Measurements from ENCODE around the gene SLC25A26.
A peak's percentile ranks its signal among the peaks of the same experiment; 100 is the strongest.
"Not testable (repeated sequence)": the region's sequence is repeated elsewhere in the genome, so short reads cannot be mapped to it uniquely, and the experiment has no call there.

SLC25A26 gene

DNA sequence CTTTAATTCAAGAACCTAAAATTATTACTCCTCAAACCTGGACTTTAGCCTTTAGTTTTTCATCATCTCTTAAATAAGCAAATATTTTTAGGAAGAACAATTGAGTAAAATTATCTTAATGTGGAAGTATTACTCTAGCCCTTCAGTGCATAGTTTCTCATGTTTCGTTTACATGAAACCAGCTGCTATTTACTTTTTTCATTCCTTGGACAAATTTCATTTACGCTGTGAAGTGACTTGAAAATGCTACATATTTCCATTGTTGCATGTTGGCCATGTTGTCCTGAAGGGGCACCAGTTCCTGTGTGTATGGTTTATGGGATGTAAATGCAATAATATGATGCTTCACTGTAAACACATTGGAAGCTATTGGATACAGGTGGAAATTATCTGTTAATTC lies 49.9 kb downstream of the SLC25A26 start:
- Histone ChIP-seq H3K27ac (ENCODE audit: low read depth, low read length) (no peak overlapping the region), H3K4me1 (ENCODE audit: control insufficient read depth, low read depth, low read length) (no peaks in the 10 kb centered on the region), H3K4ac (ENCODE audit: low read depth, low read length) (no peak overlapping the region), H3K23ac (ENCODE audit: low read length) (no peak overlapping the region), H3K36me3 (ENCODE audit: control insufficient read depth, insufficient read depth, low read length) (no peaks in the 10 kb centered on the region), H3K4me2 (ENCODE audit: low read length) (no peak overlapping the region), H3K18ac (ENCODE audit: low read length) (no peak overlapping the region), H2BK15ac (replicated peaks; ENCODE audit: low read depth) (no peak overlapping the region), H3K56ac (ENCODE audit: low read length) (no peak overlapping the region), H3K79me1 (ENCODE audit: low read length) (no peaks in the 10 kb centered on the region), H2AK5ac (ENCODE audit: low read length) (no peak overlapping the region), H2BK120ac (ENCODE audit: low read depth, low read length) (no peak overlapping the region), H2BK5ac (ENCODE audit: low read length) (no peak overlapping the region), H4K5ac (ENCODE audit: low read length) (no peak overlapping the region), H3K79me2 (ENCODE audit: control insufficient read depth, insufficient read depth, low read length) (no peaks in the 10 kb centered on the region), H3K9ac (ENCODE audit: low read length) (no peak overlapping the region), H3K27me3 (ENCODE audit: insufficient read depth, low read length, poor library complexity) (no peaks in the 10 kb centered on the region), H4K8ac (ENCODE audit: low read depth, low read length) (no peak overlapping the region), H3K4me3 (ENCODE audit: low read length) (no peak overlapping the region)
- DNase-seq, result no peak
- no CpG with 5 or more reads among the region's 2 CpGs for WGBS (ENCODE audit: extremely low coverage, insufficient coverage, low lambda C conversion rate)

GRCh38 chr3:66271231-66271630 lies 50.4 kb downstream of the SLC25A26 start:
- Histone ChIP-seq H4K5ac (ENCODE audit: low read length) (no peak overlapping the region), H3K36me3 (ENCODE audit: control insufficient read depth, insufficient read depth, low read length) (no peaks in the 10 kb centered on the region), H2BK120ac (ENCODE audit: low read depth, low read length) (no peak overlapping the region), H3K27me3 (ENCODE audit: insufficient read depth, low read length, poor library complexity) (no peaks in the 10 kb centered on the region), H3K4me3 (ENCODE audit: low read length) (no peak overlapping the region), H2BK15ac (replicated peaks; ENCODE audit: low read depth) (no peak overlapping the region), H3K9ac (ENCODE audit: low read length) (no peak overlapping the region), H2BK5ac (ENCODE audit: low read length) (no peak overlapping the region), H3K79me2 (ENCODE audit: control insufficient read depth, insufficient read depth, low read length) (no peaks in the 10 kb centered on the region), H3K4me2 (ENCODE audit: low read length) (no peak overlapping the region), H3K23ac (ENCODE audit: low read length) (no peak overlapping the region), H4K8ac (ENCODE audit: low read depth, low read length) (no peak overlapping the region), H3K4me1 (ENCODE audit: control insufficient read depth, low read depth, low read length) (no peaks in the 10 kb centered on the region), H3K4ac (ENCODE audit: low read depth, low read length) (no peak overlapping the region), H3K27ac (ENCODE audit: low read depth, low read length) (no peak overlapping the region), H2AK5ac (ENCODE audit: low read length) (no peak overlapping the region), H3K18ac (ENCODE audit: low read length) (no peak overlapping the region), H3K56ac (ENCODE audit: low read length) (no peak overlapping the region), H3K79me1 (ENCODE audit: low read length) (no peaks in the 10 kb centered on the region)
- DNase-seq, result no peak
- no CpG with 5 or more reads among the region's 2 CpGs for WGBS (ENCODE audit: extremely low coverage, insufficient coverage, low lambda C conversion rate)

DNA sequence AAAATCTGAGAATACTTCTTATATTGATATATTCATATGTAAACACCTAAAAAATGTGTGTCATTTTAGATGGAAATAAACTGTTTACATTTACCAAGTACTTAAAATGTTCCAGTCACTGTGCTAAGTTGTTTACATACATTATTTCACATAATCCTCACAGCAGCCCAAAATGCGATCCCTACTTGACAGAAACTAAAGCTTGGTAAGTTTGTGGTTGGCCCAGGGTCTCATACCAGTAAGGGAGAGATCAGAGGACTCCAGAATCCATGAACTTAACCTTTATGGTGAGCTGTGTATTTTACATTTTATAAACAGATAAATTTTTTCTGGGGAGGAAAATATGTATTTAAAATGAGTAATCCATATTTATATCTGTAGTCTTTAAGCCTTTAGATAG lies 51.2 kb downstream of the SLC25A26 start:
- Histone ChIP-seq H3K18ac (ENCODE audit: low read length) (no peak overlapping the region), H3K79me1 (ENCODE audit: low read length) (no peaks in the 10 kb centered on the region), H3K4me3 (ENCODE audit: low read length) (no peak overlapping the region), H3K27ac (ENCODE audit: low read depth, low read length) (no peak overlapping the region), H3K4me1 (ENCODE audit: control insufficient read depth, low read depth, low read length) (no peaks in the 10 kb centered on the region), H3K36me3 (ENCODE audit: control insufficient read depth, insufficient read depth, low read length) (no peaks in the 10 kb centered on the region), H3K56ac (ENCODE audit: low read length) (no peak overlapping the region), H3K4ac (ENCODE audit: low read depth, low read length) (no peak overlapping the region), H4K8ac (ENCODE audit: low read depth, low read length) (no peak overlapping the region), H2BK5ac (ENCODE audit: low read length) (no peak overlapping the region), H4K5ac (ENCODE audit: low read length) (no peak overlapping the region), H2AK5ac (ENCODE audit: low read length) (no peak overlapping the region), H3K4me2 (ENCODE audit: low read length) (no peak overlapping the region), H3K23ac (ENCODE audit: low read length) (no peak overlapping the region), H3K79me2 (ENCODE audit: control insufficient read depth, insufficient read depth, low read length) (no peaks in the 10 kb centered on the region), H3K27me3 (ENCODE audit: insufficient read depth, low read length, poor library complexity) (no peaks in the 10 kb centered on the region), H2BK15ac (replicated peaks; ENCODE audit: low read depth) (no peak overlapping the region), H2BK120ac (ENCODE audit: low read depth, low read length) (no peak overlapping the region), H3K9ac (ENCODE audit: low read length) (no peak overlapping the region)
- DNase-seq, result no peak
- no CpG with 5 or more reads among the region's 1 CpG for WGBS (ENCODE audit: extremely low coverage, insufficient coverage, low lambda C conversion rate)

DNA sequence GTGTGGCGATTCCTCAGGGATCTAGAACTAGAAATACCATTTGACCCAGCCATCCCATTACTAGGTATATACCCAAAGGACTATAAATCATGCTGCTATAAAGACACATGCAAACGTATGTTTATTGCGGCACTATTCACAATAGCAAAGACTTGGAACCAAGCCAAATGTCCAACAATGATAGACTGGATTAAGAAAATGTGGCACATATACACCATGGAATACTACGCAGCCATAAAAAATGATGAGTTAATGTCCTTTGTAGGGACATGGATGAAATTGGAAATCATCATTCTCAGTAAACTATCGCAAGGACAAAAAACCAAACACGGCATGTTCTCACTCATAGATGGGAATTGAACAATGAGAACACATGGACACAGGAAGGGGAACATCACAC lies 54.0 kb downstream of the SLC25A26 start:
- H2BK15ac ChIP-seq (replicated peaks; ENCODE audit: low read depth); H3K4me3 ChIP-seq (ENCODE audit: low read length); H3K56ac ChIP-seq (ENCODE audit: low read length); H3K79me1 ChIP-seq (ENCODE audit: low read length); H3K4me2 ChIP-seq (ENCODE audit: low read length); H3K9ac ChIP-seq (ENCODE audit: low read length); H3K27me3 ChIP-seq (ENCODE audit: insufficient read depth, low read length, poor library complexity); H2AK5ac ChIP-seq (ENCODE audit: low read length); H3K4me1 ChIP-seq (ENCODE audit: control insufficient read depth, low read depth, low read length); H2BK5ac ChIP-seq (ENCODE audit: low read length); H3K18ac ChIP-seq (ENCODE audit: low read length); H3K27ac ChIP-seq (ENCODE audit: low read depth, low read length); H3K23ac ChIP-seq (ENCODE audit: low read length); H3K36me3 ChIP-seq (ENCODE audit: control insufficient read depth, insufficient read depth, low read length); H3K79me2 ChIP-seq (ENCODE audit: control insufficient read depth, insufficient read depth, low read length); H2BK120ac ChIP-seq (ENCODE audit: low read depth, low read length); H4K5ac ChIP-seq (ENCODE audit: low read length); H4K8ac ChIP-seq (ENCODE audit: low read depth, low read length); H3K4ac ChIP-seq (ENCODE audit: low read depth, low read length); DNase-seq: not testable (repeated sequence)
- no CpG with 5 or more reads among the region's 6 CpGs for WGBS (ENCODE audit: extremely low coverage, insufficient coverage, low lambda C conversion rate)

GRCh38 chr3:66276705-66277274 lies 56.0 kb downstream of the SLC25A26 start:
- H3K23ac ChIP-seq (ENCODE audit: low read length), result no peak overlapping the region
- H3K79me2 ChIP-seq (ENCODE audit: control insufficient read depth, insufficient read depth, low read length), result no peaks in the 10 kb centered on the region
- H3K4ac ChIP-seq (ENCODE audit: low read depth, low read length), result no peak overlapping the region
- no peak overlapping the region for H4K8ac ChIP-seq (ENCODE audit: low read depth, low read length)
- no peaks in the 10 kb centered on the region for H3K4me1 ChIP-seq (ENCODE audit: control insufficient read depth, low read depth, low read length)
- H3K9ac ChIP-seq (ENCODE audit: low read length), result no peak overlapping the region
- H3K79me1 ChIP-seq (ENCODE audit: low read length), result no peaks in the 10 kb centered on the region
- no peak overlapping the region for H3K4me3 ChIP-seq (ENCODE audit: low read length)
- no peak overlapping the region for H2AK5ac ChIP-seq (ENCODE audit: low read length)
- H4K5ac ChIP-seq (ENCODE audit: low read length), result no peak overlapping the region
- no peak overlapping the region for H3K18ac ChIP-seq (ENCODE audit: low read length)
- H3K4me2 ChIP-seq (ENCODE audit: low read length), result no peak overlapping the region
- no peak overlapping the region for H2BK5ac ChIP-seq (ENCODE audit: low read length)
- no peaks in the 10 kb centered on the region for H3K27me3 ChIP-seq (ENCODE audit: insufficient read depth, low read length, poor library complexity)
- no peak overlapping the region for H3K27ac ChIP-seq (ENCODE audit: low read depth, low read length)
- WGBS (ENCODE audit: extremely low coverage, insufficient coverage, low lambda C conversion rate), result no CpG with 5 or more reads among the region's 3 CpGs
- H2BK15ac ChIP-seq (replicated peaks; ENCODE audit: low read depth), result no peak overlapping the region
- peak; percentile 79 for DNase-seq
- no peaks in the 10 kb centered on the region for H3K36me3 ChIP-seq (ENCODE audit: control insufficient read depth, insufficient read depth, low read length)
- no peak overlapping the region for H2BK120ac ChIP-seq (ENCODE audit: low read depth, low read length)
- no peak overlapping the region for H3K56ac ChIP-seq (ENCODE audit: low read length)

- Histone ChIP-seq H3K23ac (ENCODE audit: low read length) (no peak overlapping the region), H3K4me3 (ENCODE audit: low read length) (no peak overlapping the region), H3K36me3 (ENCODE audit: control insufficient read depth, insufficient read depth, low read length) (no peaks in the 10 kb centered on the region), H3K4ac (ENCODE audit: low read depth, low read length) (no peak overlapping the region), H2BK5ac (ENCODE audit: low read length) (no peak overlapping the region), H3K4me2 (ENCODE audit: low read length) (no peak overlapping the region), H3K27me3 (ENCODE audit: insufficient read depth, low read length, poor library complexity) (no peaks in the 10 kb centered on the region), H3K79me1 (ENCODE audit: low read length) (no peaks in the 10 kb centered on the region), H3K79me2 (ENCODE audit: control insufficient read depth, insufficient read depth, low read length) (no peaks in the 10 kb centered on the region), H2BK15ac (replicated peaks; ENCODE audit: low read depth) (no peak overlapping the region), H4K5ac (ENCODE audit: low read length) (no peak overlapping the region), H2BK120ac (ENCODE audit: low read depth, low read length) (no peak overlapping the region), H2AK5ac (ENCODE audit: low read length) (no peak overlapping the region), H3K4me1 (ENCODE audit: control insufficient read depth, low read depth, low read length) (no peaks in the 10 kb centered on the region), H3K27ac (ENCODE audit: low read depth, low read length) (no peak overlapping the region), H4K8ac (ENCODE audit: low read depth, low read length) (no peak overlapping the region), H3K18ac (ENCODE audit: low read length) (no peak overlapping the region), H3K56ac (ENCODE audit: low read length) (no peak overlapping the region), H3K9ac (ENCODE audit: low read length) (no peak overlapping the region)
- no CpG with 5 or more reads among the region's 1 CpG for WGBS (ENCODE audit: extremely low coverage, insufficient coverage, low lambda C conversion rate)
- no peak for DNase-seq
Observed at GRCh38 chr3:66279168-66279567, 58.4 kb downstream of the SLC25A26 start.
